Liver (tissue), 9 donors: ENCODE data around the gene SYCN. TPM values are rescaled to one million over a fixed set of nuclear protein-coding genes. Genes with fewer than 3 reads are reported as not detected.

ENCODE experiments used
- DNase-seq: peaks from one replicate; pipeline ENCODE4 v3.0.0-alpha.2; 2017; ENCODE audit warnings: low spot score
- H3K27ac ChIP-seq, 2 donors: one replicate each; pipeline ENCODE4 v1.7.0; 2013; ENCODE audit warnings: inconsistent platforms in 2 of 2, low read length in 2 of 2, control low read depth in 1 of 2, low read depth in 1 of 2, mild to moderate bottlenecking in 1 of 2
- H3K27me3 ChIP-seq, 4 donors: one replicate each; pipeline versions ENCODE4 v1.6.1 to v1.7.0; 2013; ENCODE audit warnings: low read length in 3 of 4, inconsistent platforms in 1 of 4, mild to moderate bottlenecking in 1 of 4, moderate library complexity in 1 of 4; ENCODE audit not compliant: control insufficient read depth in 4 of 4, insufficient read depth in 4 of 4
- H3K36me3 ChIP-seq, 4 donors: one replicate each; pipeline versions ENCODE4 v1.6.1 to v1.7.0; 2013; ENCODE audit warnings: low read length in 3 of 4, mild to moderate bottlenecking in 3 of 4, low read depth in 1 of 4, moderate library complexity in 1 of 4; ENCODE audit not compliant: control insufficient read depth in 4 of 4, insufficient read depth in 3 of 4
- H3K4me1 ChIP-seq, 4 donors: one replicate each; pipeline versions ENCODE4 v1.6.1 to v1.7.0; 2013; ENCODE audit warnings: low read length in 3 of 4, mild to moderate bottlenecking in 3 of 4, moderate library complexity in 1 of 4; ENCODE audit not compliant: control insufficient read depth in 4 of 4, insufficient read depth in 4 of 4
- H3K4me3 ChIP-seq, 3 donors: one replicate each; pipeline versions ENCODE4 v1.6.1 to v1.7.0; 2013; ENCODE audit warnings: low read length in 3 of 3, control low read depth in 1 of 3, low read depth in 1 of 3, mild to moderate bottlenecking in 1 of 3
- H3K9ac ChIP-seq, 2 donors: one replicate each; pipeline ENCODE4 v1.7.0; 2013; ENCODE audit warnings: low read length in 2 of 2, mild to moderate bottlenecking in 2 of 2, moderate library complexity in 2 of 2, control low read depth in 1 of 2, low read depth in 1 of 2
- H3K9me3 ChIP-seq, 4 donors: one replicate each; pipeline versions ENCODE4 v1.6.1 to v1.7.0; 2013; ENCODE audit warnings: low read length in 3 of 4; ENCODE audit not compliant: control insufficient read depth in 4 of 4
- EGR1 ChIP-seq, 2 donors: IDR thresholded peaks; 2 replicates each; pipeline ENCODE4 v1.6.1; 2016 to 2018; ENCODE audit warnings: antibody characterized with exemption in 2 of 2, low read depth in 2 of 2
- FOXA1 ChIP-seq: IDR thresholded peaks from 2 replicates; pipeline ENCODE4 v1.6.1; 2016; ENCODE audit warnings: antibody characterized with exemption
- FOXA2 ChIP-seq: IDR thresholded peaks from 2 replicates; pipeline ENCODE4 v1.6.1; 2016; ENCODE audit warnings: antibody characterized with exemption
- GABPA ChIP-seq, 2 donors: IDR thresholded peaks in 1 of 2; conservative IDR thresholded peaks in 1 of 2; 2 replicates each; pipeline ENCODE4 v1.6.1; 2016; ENCODE audit warnings: antibody characterized with exemption in 2 of 2, mild to moderate bottlenecking in 1 of 2, moderate library complexity in 1 of 2
- HNF4A ChIP-seq, 2 donors: conservative IDR thresholded peaks; 2 replicates each; pipeline ENCODE4 v1.6.1; 2016; ENCODE audit warnings: antibody characterized with exemption in 2 of 2, mild to moderate bottlenecking in 2 of 2
- HNF4G ChIP-seq: IDR thresholded peaks from 2 replicates; pipeline ENCODE4 v1.6.1; 2016; ENCODE audit warnings: antibody characterized with exemption
- JUND ChIP-seq, 2 donors: IDR thresholded peaks; 2 replicates each; pipeline ENCODE4 v1.6.1; 2016; ENCODE audit warnings: antibody characterized with exemption in 2 of 2
- RAD21 ChIP-seq, 2 donors: IDR thresholded peaks; 2 replicates each; pipeline ENCODE4 v1.6.1; 2016; ENCODE audit warnings: antibody characterized with exemption in 2 of 2, mild to moderate bottlenecking in 2 of 2
- RXRA ChIP-seq, 2 donors: IDR thresholded peaks; 2 replicates each; pipeline ENCODE4 v1.6.1; 2017 to 2018; ENCODE audit warnings: antibody characterized with exemption in 2 of 2, mild to moderate bottlenecking in 1 of 2
- TAF1 ChIP-seq: conservative IDR thresholded peaks from 2 replicates; pipeline ENCODE4 v1.6.1; 2016; ENCODE audit warnings: antibody characterized with exemption, mild to moderate bottlenecking
- YY1 ChIP-seq: IDR thresholded peaks from 2 replicates; pipeline ENCODE4 v1.6.1; 2016; ENCODE audit warnings: antibody characterized with exemption, mild to moderate bottlenecking
- WGBS: extraction: QIAGEN DNeasy Blood & Tissue Kit; methylation state at CpG from one replicate; pipeline ENCODE4 v1.1.7; 2013; 5-methylcytosine and 5-hydroxymethylcytosine counted together
- polyA plus RNA-seq, 2 donors: library from polyadenylated mRNA; stranded (reverse) in 1 of 2; unstranded in 1 of 2; fragments of 200-250 nt in 1 of 2; fragments of >200 nt in 1 of 2; fragmentation: Nextera tagmentation in 1 of 2; extraction: Ambion mirVana in 1 of 2; gene quantifications; one replicate each; pipeline versions ENCODE4 v1.2.1 to v1.2.3, GENCODE V29; 2013 to 2015
- total RNA-seq, 2 donors: library from RNA; depleted of rRNA; stranded (reverse); fragments of >200 nt; gene quantifications; one replicate each; pipeline ENCODE4 v1.2.3, GENCODE V29; 2014
- TF ChIP-seq, protein P1 (sequence below): IDR thresholded peaks from 2 replicates; pipeline ENCODE4 v1.6.1; 2016; ENCODE audit warnings: antibody characterized with exemption
- TF ChIP-seq, protein P2 (sequence below): IDR thresholded peaks from 2 replicates; pipeline ENCODE4 v1.6.1; 2016; ENCODE audit warnings: antibody characterized with exemption, mild to moderate bottlenecking
- TF ChIP-seq, protein P3 (sequence below): IDR thresholded peaks from 2 replicates; pipeline ENCODE4 v1.6.1; 2016; ENCODE audit warnings: antibody characterized with exemption
- TF ChIP-seq, protein P4 (sequence below): fragments of 150-350 bp; IDR thresholded peaks from 2 replicates; pipeline ENCODE4 v1.5.1; 2017; ENCODE audit warnings: improper control_type of control experiment, low read depth, low read length; ENCODE audit not compliant: missing input control
- TF ChIP-seq, protein P5 (sequence below): IDR thresholded peaks from 2 replicates; pipeline ENCODE4 v1.6.1; 2016; ENCODE audit warnings: antibody characterized with exemption
- donor health status: healthy.
- donor health status: healthy.
- donor health status: healthy.
- donor health status: healthy.
- donor health status: healthy.

Gene SYCN
- total and polyA plus RNA-seq, 4 donors, result not detected

DNA sequence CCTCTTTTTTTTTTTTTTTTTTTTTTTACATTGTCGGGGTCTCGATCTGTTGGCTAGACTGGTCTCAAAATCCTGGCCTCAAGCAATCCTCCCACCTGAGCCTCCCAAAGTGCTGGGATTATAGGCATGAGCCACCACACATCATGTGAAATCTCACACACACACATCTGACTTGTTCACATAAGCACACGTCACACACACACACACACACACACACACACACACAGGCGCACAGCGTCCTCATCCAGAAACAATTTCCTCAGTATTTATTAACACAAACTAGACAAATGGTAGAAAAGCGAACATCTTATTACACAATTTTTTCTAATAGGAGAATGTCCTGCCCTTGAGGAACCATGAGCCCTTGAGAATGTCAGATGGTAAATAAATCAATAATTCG lies 5.1 kb upstream of the SYCN start:
- H3K4me1 ChIP-seq, result no peaks in the 10 kb centered on the region
- no peak overlapping the region for H3K9ac ChIP-seq
- DNase-seq, result no peak
- no peaks in the 10 kb centered on the region for H3K36me3 ChIP-seq
- H3K9me3 ChIP-seq, result no peaks in the 10 kb centered on the region
- no peak overlapping the region for H3K4me3 ChIP-seq
- no peak for TF ChIP-seq HNF4G
- TF ChIP-seq EGR1 (IDR thresholded peaks at IDR 0.05; ENCODE audit: low read depth in 2 of 2), result no peak
- no peak for TF ChIP-seq JUND (IDR thresholded peaks at IDR 0.05)
- no peak for TF ChIP-seq FOXA1
- H3K27ac ChIP-seq, result no peak overlapping the region
- no peaks in the 10 kb centered on the region for H3K27me3 ChIP-seq
- WGBS, result 77% methylated on average over 7 of the region's 7 CpGs

DNA sequence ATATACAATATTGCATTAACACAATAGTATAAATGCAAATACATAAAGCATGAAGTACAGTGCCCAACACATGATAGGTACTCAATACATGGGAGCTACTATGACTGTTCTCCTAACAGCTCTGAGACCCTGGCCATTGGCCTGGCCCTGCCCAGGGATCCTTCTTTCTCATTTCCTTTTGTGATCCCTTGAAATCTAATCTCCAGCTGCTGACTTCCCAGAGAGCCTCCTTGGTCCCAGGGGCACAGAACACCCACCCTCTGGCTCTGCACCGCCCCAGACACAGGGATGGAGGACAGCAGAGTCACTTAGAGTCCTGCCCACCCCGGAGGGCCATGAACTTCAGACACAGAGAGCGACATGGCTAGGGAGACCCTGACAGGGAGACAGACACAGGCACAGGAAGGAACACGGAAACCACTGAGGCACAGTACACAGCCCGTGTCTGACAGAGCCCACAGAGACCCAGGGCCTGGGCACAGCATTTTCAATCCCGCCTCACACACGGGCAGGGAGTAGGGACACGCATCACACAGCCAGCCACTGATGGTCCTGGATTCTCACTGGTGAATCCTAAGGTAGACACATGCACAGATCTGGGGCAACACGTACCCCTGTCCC lies 4.2 kb upstream of the SYCN start:
- H3K4me3 ChIP-seq, result no peak overlapping the region
- no peaks in the 10 kb centered on the region for H3K9me3 ChIP-seq
- 81% methylated on average over 9 of the region's 9 CpGs for WGBS
- H3K27me3 ChIP-seq, result peaks cover 0 to 3% (median 1%) of the 10 kb centered on the region in 4 donors
- DNase-seq, result no peak
- no peak for TF ChIP-seq GABPA (IDR thresholded peaks at IDR 0.05 in 1 of 2, conservative IDR thresholded peaks at IDR 0.05 in 1 of 2)
- TF ChIP-seq JUND (IDR thresholded peaks at IDR 0.05), result no peak
- TF ChIP-seq, protein P1, sequence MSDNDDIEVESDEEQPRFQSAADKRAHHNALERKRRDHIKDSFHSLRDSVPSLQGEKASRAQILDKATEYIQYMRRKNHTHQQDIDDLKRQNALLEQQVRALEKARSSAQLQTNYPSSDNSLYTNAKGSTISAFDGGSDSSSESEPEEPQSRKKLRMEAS, result no peak
- no peak for TF ChIP-seq TAF1
- no peak for TF ChIP-seq YY1
- TF ChIP-seq, protein P2, sequence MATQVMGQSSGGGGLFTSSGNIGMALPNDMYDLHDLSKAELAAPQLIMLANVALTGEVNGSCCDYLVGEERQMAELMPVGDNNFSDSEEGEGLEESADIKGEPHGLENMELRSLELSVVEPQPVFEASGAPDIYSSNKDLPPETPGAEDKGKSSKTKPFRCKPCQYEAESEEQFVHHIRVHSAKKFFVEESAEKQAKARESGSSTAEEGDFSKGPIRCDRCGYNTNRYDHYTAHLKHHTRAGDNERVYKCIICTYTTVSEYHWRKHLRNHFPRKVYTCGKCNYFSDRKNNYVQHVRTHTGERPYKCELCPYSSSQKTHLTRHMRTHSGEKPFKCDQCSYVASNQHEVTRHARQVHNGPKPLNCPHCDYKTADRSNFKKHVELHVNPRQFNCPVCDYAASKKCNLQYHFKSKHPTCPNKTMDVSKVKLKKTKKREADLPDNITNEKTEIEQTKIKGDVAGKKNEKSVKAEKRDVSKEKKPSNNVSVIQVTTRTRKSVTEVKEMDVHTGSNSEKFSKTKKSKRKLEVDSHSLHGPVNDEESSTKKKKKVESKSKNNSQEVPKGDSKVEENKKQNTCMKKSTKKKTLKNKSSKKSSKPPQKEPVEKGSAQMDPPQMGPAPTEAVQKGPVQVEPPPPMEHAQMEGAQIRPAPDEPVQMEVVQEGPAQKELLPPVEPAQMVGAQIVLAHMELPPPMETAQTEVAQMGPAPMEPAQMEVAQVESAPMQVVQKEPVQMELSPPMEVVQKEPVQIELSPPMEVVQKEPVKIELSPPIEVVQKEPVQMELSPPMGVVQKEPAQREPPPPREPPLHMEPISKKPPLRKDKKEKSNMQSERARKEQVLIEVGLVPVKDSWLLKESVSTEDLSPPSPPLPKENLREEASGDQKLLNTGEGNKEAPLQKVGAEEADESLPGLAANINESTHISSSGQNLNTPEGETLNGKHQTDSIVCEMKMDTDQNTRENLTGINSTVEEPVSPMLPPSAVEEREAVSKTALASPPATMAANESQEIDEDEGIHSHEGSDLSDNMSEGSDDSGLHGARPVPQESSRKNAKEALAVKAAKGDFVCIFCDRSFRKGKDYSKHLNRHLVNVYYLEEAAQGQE, result no peak
- TF ChIP-seq HNF4A (conservative IDR thresholded peaks at IDR 0.05), result no peak
- TF ChIP-seq EGR1 (IDR thresholded peaks at IDR 0.05; ENCODE audit: low read depth in 2 of 2), result no peak
- TF ChIP-seq, protein P3, sequence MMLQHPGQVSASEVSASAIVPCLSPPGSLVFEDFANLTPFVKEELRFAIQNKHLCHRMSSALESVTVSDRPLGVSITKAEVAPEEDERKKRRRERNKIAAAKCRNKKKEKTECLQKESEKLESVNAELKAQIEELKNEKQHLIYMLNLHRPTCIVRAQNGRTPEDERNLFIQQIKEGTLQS, result no peak
- no peak overlapping the region for H3K27ac ChIP-seq
- H3K4me1 ChIP-seq, result no peaks in the 10 kb centered on the region
- no peaks in the 10 kb centered on the region for H3K36me3 ChIP-seq
- no peak overlapping the region for H3K9ac ChIP-seq

DNA sequence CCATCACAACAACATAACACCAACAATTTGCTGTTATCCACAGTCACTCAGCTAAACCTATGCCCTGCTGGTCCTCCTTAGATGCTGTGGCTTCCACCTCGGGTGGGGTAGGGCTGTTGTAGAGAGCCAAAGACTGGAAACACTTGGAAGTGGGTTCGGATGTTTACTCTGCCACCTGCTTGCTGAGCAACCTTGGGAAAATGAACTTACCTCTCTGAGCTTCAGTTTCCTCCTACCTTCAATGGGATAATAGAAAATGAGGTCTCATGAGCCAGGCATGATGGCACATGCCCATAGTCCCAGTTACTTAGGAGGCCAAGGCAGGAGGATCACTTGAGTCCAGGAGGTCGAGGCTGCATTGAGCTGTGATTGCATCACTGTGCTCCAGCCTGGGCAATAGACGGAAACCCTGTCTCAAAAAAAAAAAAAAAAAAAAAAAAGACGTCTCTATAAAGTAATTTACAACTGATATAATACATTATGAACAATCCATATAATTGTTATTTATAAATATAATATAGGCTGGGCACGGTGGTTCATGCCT lies 3.3 kb upstream of the SYCN start:
- H3K9ac ChIP-seq, result no peak overlapping the region
- no peaks in the 10 kb centered on the region for H3K9me3 ChIP-seq
- H3K27ac ChIP-seq, result no peak overlapping the region
- no peak for DNase-seq
- peaks cover 0 to 7% (median 3%) of the 10 kb centered on the region in 4 donors for H3K27me3 ChIP-seq
- H3K4me1 ChIP-seq, result no peaks in the 10 kb centered on the region
- WGBS, result 63% methylated on average over 6 of the region's 6 CpGs
- H3K4me3 ChIP-seq, result no peak overlapping the region
- no peaks in the 10 kb centered on the region for H3K36me3 ChIP-seq
- TF ChIP-seq HNF4G, result no peak
- TF ChIP-seq, protein P4, sequence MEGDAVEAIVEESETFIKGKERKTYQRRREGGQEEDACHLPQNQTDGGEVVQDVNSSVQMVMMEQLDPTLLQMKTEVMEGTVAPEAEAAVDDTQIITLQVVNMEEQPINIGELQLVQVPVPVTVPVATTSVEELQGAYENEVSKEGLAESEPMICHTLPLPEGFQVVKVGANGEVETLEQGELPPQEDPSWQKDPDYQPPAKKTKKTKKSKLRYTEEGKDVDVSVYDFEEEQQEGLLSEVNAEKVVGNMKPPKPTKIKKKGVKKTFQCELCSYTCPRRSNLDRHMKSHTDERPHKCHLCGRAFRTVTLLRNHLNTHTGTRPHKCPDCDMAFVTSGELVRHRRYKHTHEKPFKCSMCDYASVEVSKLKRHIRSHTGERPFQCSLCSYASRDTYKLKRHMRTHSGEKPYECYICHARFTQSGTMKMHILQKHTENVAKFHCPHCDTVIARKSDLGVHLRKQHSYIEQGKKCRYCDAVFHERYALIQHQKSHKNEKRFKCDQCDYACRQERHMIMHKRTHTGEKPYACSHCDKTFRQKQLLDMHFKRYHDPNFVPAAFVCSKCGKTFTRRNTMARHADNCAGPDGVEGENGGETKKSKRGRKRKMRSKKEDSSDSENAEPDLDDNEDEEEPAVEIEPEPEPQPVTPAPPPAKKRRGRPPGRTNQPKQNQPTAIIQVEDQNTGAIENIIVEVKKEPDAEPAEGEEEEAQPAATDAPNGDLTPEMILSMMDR, result no peak
- TF ChIP-seq, protein P5, sequence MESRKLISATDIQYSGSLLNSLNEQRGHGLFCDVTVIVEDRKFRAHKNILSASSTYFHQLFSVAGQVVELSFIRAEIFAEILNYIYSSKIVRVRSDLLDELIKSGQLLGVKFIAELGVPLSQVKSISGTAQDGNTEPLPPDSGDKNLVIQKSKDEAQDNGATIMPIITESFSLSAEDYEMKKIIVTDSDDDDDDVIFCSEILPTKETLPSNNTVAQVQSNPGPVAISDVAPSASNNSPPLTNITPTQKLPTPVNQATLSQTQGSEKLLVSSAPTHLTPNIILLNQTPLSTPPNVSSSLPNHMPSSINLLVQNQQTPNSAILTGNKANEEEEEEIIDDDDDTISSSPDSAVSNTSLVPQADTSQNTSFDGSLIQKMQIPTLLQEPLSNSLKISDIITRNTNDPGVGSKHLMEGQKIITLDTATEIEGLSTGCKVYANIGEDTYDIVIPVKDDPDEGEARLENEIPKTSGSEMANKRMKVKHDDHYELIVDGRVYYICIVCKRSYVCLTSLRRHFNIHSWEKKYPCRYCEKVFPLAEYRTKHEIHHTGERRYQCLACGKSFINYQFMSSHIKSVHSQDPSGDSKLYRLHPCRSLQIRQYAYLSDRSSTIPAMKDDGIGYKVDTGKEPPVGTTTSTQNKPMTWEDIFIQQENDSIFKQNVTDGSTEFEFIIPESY, result no peak
- TF ChIP-seq, protein P3, result no peak
- TF ChIP-seq RAD21 (IDR thresholded peaks at IDR 0.05), result no peak
- no peak for TF ChIP-seq TAF1
- no peak for TF ChIP-seq HNF4A (conservative IDR thresholded peaks at IDR 0.05)
- no peak for TF ChIP-seq JUND (IDR thresholded peaks at IDR 0.05)
- TF ChIP-seq RXRA (IDR thresholded peaks at IDR 0.05), result no peak
- TF ChIP-seq FOXA2, result no peak
